ENCODE measurements around the gene APEX2. TPM values are rescaled to one million over a fixed set of nuclear protein-coding genes. Genes with fewer than 3 reads are reported as not detected.
A peak's percentile ranks its signal among the peaks of the same experiment; 100 is the strongest.
"Not testable (repeated sequence)": the region's sequence is repeated elsewhere in the genome, so short reads cannot be mapped to it uniquely, and the experiment has no call there.

APEX2 gene, protein sequence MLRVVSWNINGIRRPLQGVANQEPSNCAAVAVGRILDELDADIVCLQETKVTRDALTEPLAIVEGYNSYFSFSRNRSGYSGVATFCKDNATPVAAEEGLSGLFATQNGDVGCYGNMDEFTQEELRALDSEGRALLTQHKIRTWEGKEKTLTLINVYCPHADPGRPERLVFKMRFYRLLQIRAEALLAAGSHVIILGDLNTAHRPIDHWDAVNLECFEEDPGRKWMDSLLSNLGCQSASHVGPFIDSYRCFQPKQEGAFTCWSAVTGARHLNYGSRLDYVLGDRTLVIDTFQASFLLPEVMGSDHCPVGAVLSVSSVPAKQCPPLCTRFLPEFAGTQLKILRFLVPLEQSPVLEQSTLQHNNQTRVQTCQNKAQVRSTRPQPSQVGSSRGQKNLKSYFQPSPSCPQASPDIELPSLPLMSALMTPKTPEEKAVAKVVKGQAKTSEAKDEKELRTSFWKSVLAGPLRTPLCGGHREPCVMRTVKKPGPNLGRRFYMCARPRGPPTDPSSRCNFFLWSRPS
- 10.5 and 10.9 TPM in 2 replicates for total RNA-seq (2014; rRNA removed; shearing (Covaris generic))
- polyA plus RNA-seq (2015; cell fraction: cytosol; rRNA removed): 31.5 and 34.2 TPM in 2 replicates
- polyA plus RNA-seq (2015; cell fraction: nucleus; rRNA removed): 23.4 and 27.7 TPM in 2 replicates

DNA sequence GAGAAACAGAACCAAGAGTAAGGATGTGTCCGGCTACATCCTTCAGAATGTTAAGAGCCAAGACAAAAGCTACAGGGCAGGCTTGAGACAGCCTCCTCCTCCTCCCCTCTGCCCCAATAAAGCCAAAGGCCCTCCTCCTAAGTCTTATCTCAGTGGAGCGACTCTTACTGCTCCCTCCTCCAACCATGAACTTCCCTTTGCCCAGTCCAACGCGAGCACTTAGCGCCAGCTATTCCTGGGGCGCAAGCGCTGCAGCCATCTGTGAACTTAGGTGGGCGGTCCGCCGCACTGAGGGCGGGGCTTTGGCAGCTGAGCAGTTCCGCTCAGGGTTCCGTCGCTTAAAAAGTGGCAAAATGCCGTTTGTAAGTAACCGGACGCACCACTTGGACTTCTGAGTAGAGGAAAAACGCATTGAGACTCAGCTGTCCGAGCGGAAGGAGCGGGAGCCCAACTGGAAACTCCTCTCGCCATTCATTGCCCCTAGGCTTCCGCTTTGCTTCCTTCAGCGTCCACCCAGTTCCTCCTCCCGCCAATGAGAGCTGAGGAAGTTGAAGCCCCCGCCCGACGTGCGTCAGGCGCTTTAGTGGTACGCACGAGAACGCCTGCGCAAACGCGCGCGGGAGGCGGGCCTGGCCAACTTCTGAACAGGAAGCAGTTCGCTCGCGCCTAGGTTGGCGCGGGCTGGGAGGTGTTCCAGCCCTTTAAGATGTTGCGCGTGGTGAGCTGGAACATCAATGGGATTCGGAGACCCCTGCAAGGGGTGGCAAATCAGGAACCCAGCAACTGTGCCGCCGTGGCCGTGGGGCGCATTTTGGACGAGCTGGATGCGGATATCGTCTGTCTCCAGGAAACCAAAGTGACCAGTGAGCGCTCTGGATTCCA is at the start of gene APEX2:
Gene APEX2 (plus strand): TSS at position 647 of the 882 bp plus-strand sequence. CDS start 60 bp downstream, at position 707.
- peak; percentile 91 for DNase-seq (ENCODE audit: low read depth, low spot score)
- in situ Hi-C loops (cut with HindIII; ENCODE audit: low pct_unique_long_range_greater_than_20kb, low sequenced_read_pairs): no loop called here

- in situ Hi-C loops (cut with HindIII; ENCODE audit: low pct_unique_long_range_greater_than_20kb, low sequenced_read_pairs): no loop called here
These were observed 49.3 kb upstream of the APEX2 start for GRCh38 chrX:54950730-54951375.

GRCh38 chrX:54961750-54962149 is 38.4 kb upstream of the APEX2 start:
- in situ Hi-C loops (cut with HindIII; ENCODE audit: low pct_unique_long_range_greater_than_20kb, low sequenced_read_pairs): no loop called here
- DNase-seq (ENCODE audit: low read depth, low spot score): no peak

More at GRCh38 chrX:54950730-54951375, 49.3 kb upstream of the APEX2 start:
- DNase-seq (ENCODE audit: low read depth, low spot score): no peak

GRCh38 chrX:54964766-54965497 is 35.2 kb upstream of the APEX2 start:
- in situ Hi-C loops (cut with HindIII; ENCODE audit: low pct_unique_long_range_greater_than_20kb, low sequenced_read_pairs): no loop called here

DNA sequence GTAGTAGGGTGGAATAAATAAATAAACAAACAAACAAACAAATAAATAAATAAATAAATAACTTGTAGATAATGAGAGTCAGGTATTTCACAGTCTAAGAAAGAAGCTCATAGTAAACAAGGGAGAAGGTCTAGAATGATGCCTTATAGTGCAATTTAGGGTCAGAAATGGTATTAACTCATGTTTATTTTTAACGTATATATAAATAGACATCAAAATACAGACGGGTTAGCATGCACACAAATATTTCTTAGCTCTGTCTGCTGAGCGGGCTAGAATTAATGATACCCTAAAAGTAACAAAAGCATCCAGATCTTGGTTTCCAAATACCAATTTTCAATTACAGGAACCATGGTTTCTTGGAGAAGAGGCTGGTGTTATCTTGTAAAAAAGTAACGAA is 22.8 kb upstream of the APEX2 start:
- in situ Hi-C loops (cut with HindIII; ENCODE audit: low pct_unique_long_range_greater_than_20kb, low sequenced_read_pairs): no loop called here
- DNase-seq (ENCODE audit: low read depth, low spot score): no peak

More at GRCh38 chrX:54964766-54965497, 35.2 kb upstream of the APEX2 start:
- no peak for DNase-seq (ENCODE audit: low read depth, low spot score)

DNA sequence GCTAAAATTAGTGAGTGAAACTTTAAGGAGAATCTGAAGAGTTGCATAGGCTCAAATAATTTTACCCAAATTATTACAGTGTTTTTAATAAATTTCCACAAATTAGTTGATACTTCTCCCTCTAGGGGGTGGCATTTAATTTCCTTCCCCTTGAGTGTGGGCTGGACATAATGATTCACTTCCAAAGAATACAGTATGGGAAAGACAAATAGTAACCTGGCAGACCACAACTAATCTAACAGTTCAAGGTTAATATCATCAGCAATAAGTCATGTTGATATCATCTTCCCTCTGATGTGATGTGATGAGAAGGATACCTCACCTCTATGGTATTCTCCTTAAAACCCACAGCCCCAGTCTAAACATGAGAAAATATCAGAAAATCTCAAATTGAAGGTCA is 21.7 kb upstream of the APEX2 start:
- in situ Hi-C loops (cut with HindIII; ENCODE audit: low pct_unique_long_range_greater_than_20kb, low sequenced_read_pairs): no loop called here
- no peak for DNase-seq (ENCODE audit: low read depth, low spot score)

- in situ Hi-C loops (cut with HindIII; ENCODE audit: low pct_unique_long_range_greater_than_20kb, low sequenced_read_pairs): no loop called here
- DNase-seq (ENCODE audit: low read depth, low spot score): no peak
These were observed 20.7 kb upstream of the APEX2 start for GRCh38 chrX:54979432-54979831.

DNA sequence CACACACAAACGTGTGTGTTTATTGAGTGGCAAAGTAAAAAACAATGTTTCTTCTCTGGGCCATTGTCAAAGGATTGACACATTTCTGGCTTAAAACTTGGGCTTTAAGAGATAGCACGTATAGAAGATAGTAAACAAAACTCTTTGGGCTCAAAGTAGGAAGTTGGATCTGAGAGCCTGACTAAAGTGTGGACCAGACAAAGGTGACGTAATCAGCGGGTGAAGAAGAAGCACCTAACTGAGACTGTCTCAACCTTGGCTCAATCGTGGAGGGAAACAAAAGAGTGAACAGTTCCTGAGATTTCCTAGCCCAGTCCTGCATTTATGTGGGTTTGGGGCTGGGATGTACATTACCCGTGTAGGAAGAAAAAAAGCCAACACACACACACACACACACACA is 19.8 kb upstream of the APEX2 start:
- in situ Hi-C loops (cut with HindIII; ENCODE audit: low pct_unique_long_range_greater_than_20kb, low sequenced_read_pairs): no loop called here

GRCh38 chrX:54983306-54983705 is 16.9 kb upstream of the APEX2 start:
- in situ Hi-C loops (cut with HindIII; ENCODE audit: low pct_unique_long_range_greater_than_20kb, low sequenced_read_pairs); DNase-seq (ENCODE audit: low read depth, low spot score): not testable (repeated sequence)

More for the DNA sequence above, 19.8 kb upstream of the APEX2 start:
- no peak for DNase-seq (ENCODE audit: low read depth, low spot score)

DNA sequence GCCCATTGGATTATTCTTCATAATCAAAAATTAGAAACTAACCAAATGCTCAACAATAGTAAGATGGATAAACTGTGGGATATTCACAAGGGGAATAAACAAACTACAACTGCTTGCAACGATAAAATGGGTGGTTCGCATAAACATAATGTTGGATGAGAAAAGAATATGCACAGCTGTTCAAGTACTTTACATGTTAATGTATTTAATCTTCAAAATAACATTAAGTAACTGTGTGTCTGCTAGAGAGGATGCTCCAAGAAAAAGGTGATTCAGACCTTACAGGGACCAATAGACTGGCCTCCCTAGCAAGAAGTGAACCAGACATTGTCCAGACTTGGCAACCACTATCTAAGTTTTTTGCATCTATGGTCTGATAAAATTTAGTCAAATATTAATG is 8.5 kb upstream of the APEX2 start:
- in situ Hi-C loops (cut with HindIII; ENCODE audit: low pct_unique_long_range_greater_than_20kb, low sequenced_read_pairs): no loop called here
- DNase-seq (ENCODE audit: low read depth, low spot score): no peak

- no peak for DNase-seq (ENCODE audit: low read depth, low spot score)
- in situ Hi-C loops (cut with HindIII; ENCODE audit: low pct_unique_long_range_greater_than_20kb, low sequenced_read_pairs): no loop called here
These were observed 7.1 kb upstream of the APEX2 start for GRCh38 chrX:54992911-54993622.

DNA sequence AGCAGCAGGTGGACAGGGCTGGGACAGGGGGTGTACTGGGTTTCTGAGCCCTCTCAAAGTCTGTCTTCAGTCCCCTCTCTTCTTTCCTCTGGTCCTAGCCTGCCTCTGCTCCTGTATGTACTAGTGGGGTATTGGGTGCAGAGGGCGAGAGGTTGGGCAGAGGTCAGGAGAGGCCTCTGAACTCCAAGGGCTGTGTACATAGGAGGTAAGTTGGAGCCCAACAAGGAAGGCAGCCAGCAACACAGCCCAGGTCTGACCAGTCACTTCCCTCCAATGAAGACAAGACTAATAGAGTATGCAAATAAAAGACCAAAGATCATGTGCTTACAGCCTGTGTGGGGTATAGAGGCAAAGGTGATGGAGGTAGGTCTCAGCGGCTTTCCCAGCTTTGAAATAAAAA is 6.1 kb upstream of the APEX2 start, which contains the start of gene PFKFB1:
Gene PFKFB1 (minus strand): TSS at position 90 of the 400 bp plus-strand sequence. CDS start 181 bp downstream, outside the sequence.
- in situ Hi-C loops (cut with HindIII; ENCODE audit: low pct_unique_long_range_greater_than_20kb, low sequenced_read_pairs): no loop called here
- DNase-seq (ENCODE audit: low read depth, low spot score): no peak

DNA sequence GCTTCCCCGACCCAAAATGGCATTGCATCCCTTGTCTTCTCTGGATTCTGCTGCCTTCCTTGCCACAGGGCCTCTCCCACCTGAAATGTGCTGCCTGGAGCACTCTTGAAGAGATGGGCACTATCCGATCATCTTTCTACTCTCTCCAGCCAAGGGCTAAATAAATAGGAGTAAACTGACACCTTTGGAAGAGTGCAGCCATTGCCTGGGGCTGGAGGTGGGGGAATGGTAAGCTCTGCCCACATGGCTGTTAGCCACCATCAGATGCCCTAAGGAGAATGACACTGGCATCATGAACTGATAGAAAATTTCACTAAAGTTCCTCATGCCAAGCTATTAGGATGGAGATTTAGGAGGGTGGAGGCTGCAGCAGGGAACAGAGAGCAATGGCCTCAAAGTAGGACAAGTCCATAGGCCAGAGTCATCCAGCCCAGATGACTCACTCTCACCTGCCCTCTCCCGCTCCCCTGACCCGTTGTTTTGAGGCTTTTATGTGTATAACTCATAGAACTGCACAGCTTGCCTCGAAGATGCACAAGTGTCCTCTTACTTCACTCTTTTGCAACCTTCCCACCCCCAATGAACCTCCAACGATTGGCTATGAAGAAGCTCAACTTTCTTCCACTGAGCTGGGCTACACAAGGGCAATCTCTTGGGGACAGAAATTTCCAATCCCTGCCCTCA is 5.4 kb upstream of the APEX2 start:
- no peak for DNase-seq (ENCODE audit: low read depth, low spot score)
- in situ Hi-C loops (cut with HindIII; ENCODE audit: low pct_unique_long_range_greater_than_20kb, low sequenced_read_pairs): no loop called here

GRCh38 chrX:54995621-54996020 is 4.5 kb upstream of the APEX2 start:
- no peak for DNase-seq (ENCODE audit: low read depth, low spot score)
- in situ Hi-C loops (cut with HindIII; ENCODE audit: low pct_unique_long_range_greater_than_20kb, low sequenced_read_pairs): no loop called here

- in situ Hi-C loops (cut with HindIII; ENCODE audit: low pct_unique_long_range_greater_than_20kb, low sequenced_read_pairs): no loop called here
- DNase-seq (ENCODE audit: low read depth, low spot score): no peak
These were observed 4.1 kb downstream of the APEX2 start for GRCh38 chrX:55004231-55004630.

- no peak for DNase-seq (ENCODE audit: low read depth, low spot score)
- in situ Hi-C loops (cut with HindIII; ENCODE audit: low pct_unique_long_range_greater_than_20kb, low sequenced_read_pairs): no loop called here
These were observed 5.1 kb downstream of the APEX2 start for GRCh38 chrX:55005256-55005655.

Measured in SK-MEL-5 (cell line).